ENCODE results near the gene FARP1.

GRCh38 chr13:98473135-98473787 is 330.4 kb downstream of the FARP1 start:
- TF ChIP-seq CTCF (IDR thresholded peaks at IDR 0.05) (no peak), POLR2A (IDR thresholded peaks at IDR 0.05) (no peak)
